Neural progenitor cell (in vitro differentiated cells): Measurements from ENCODE around the gene PCDHA9. TPM values are rescaled to one million over a fixed set of nuclear protein-coding genes. Genes with fewer than 3 reads are reported as not detected.
"Not testable (repeated sequence)": the region's sequence is repeated elsewhere in the genome, so short reads cannot be mapped to it uniquely, and the experiment has no call there.

Source experiments
- DNase-seq: peaks from one replicate; pipeline ENCODE4 v3.0.0-alpha.2; 2016; ENCODE audit warnings: low spot score
- H2AFZ ChIP-seq: fragments of 200-600 bp; sonication (generic); replicated peaks from 2 replicates; pipeline ENCODE4 v1.6.1; 2016; ENCODE audit warnings: antibody characterized with exemption
- H3F3A ChIP-seq: fragments of 200-600 bp; sonication (generic); 2 replicates; pipeline ENCODE4 v1.6.1; 2016; ENCODE audit warnings: antibody characterized with exemption, low read depth
- H3K27ac ChIP-seq: fragments of 200-600 bp; sonication (generic); 2 replicates; pipeline ENCODE4 v1.5.1; 2016; ENCODE audit warnings: mild to moderate bottlenecking
- H3K27me3 ChIP-seq: fragments of 200-600 bp; sonication (generic); 2 replicates; pipeline ENCODE4 v1.6.1; 2016; ENCODE audit warnings: mild to moderate bottlenecking, moderate library complexity
- H3K36me3 ChIP-seq: fragments of 200-600 bp; sonication (generic); 2 replicates; pipeline ENCODE4 v1.5.1; 2016
- H3K4me1 ChIP-seq: fragments of 200-600 bp; sonication (generic); 2 replicates; pipeline ENCODE4 v1.6.1; 2016; ENCODE audit warnings: mixed run types
- H3K4me2 ChIP-seq: fragments of 200-600 bp; sonication (generic); 2 replicates; pipeline ENCODE4 v1.6.1; 2016
- H3K4me3 ChIP-seq: fragments of 200-600 bp; sonication (generic); 2 replicates; pipeline ENCODE4 v1.5.1; 2016
- H3K79me2 ChIP-seq: fragments of 200-600 bp; sonication (generic); 2 replicates; pipeline ENCODE4 v1.6.1; 2016; ENCODE audit warnings: low read depth
- H3K9ac ChIP-seq: fragments of 200-600 bp; sonication (generic); 2 replicates; pipeline ENCODE4 v1.6.1; 2016
- H3K9me3 ChIP-seq: fragments of 200-600 bp; sonication (generic); 2 replicates; pipeline ENCODE4 v1.5.1; 2016; ENCODE audit warnings: low read depth
- H4K20me1 ChIP-seq: fragments of 200-600 bp; sonication (generic); 2 replicates; pipeline ENCODE4 v1.6.1; 2016; ENCODE audit warnings: low read depth
- H3K27ac Mint-ChIP-seq: 3 replicates; pipeline ENCODE4 v1.8.0; 2021; ENCODE audit warnings: mixed read lengths
- H3K27me3 Mint-ChIP-seq: 2 replicates; pipeline ENCODE4 v1.8.0; 2022; ENCODE audit warnings: low read depth, mild to moderate bottlenecking, inconsistent platforms, moderate library complexity, mixed read lengths; ENCODE audit not compliant: insufficient read depth
- H3K36me3 Mint-ChIP-seq: 3 replicates; pipeline ENCODE4 v1.8.0; 2021; ENCODE audit warnings: mixed read lengths
- H3K4me1 Mint-ChIP-seq: 3 replicates; pipeline ENCODE4 v1.8.0; 2021; ENCODE audit warnings: mixed read lengths
- H3K4me3 Mint-ChIP-seq: 3 replicates; pipeline ENCODE4 v1.8.0; 2021; ENCODE audit warnings: mild to moderate bottlenecking, moderate library complexity, mixed read lengths
- H3K9me3 Mint-ChIP-seq: 3 replicates; pipeline ENCODE4 v1.8.0; 2020; ENCODE audit warnings: mixed read lengths
- CTCF ChIP-seq: fragments of 200-600 bp; sonication (generic); IDR thresholded peaks from 2 replicates; pipeline ENCODE4 v1.5.1; 2017; ENCODE audit warnings: antibody characterized with exemption, mild to moderate bottlenecking
- EZH2 ChIP-seq: fragments of 200-600 bp; sonication (generic); IDR thresholded peaks from 2 replicates; pipeline ENCODE4 v1.6.1; 2017; ENCODE audit warnings: antibody characterized with exemption, mild to moderate bottlenecking, moderate library complexity
- EZH2phosphoT487 ChIP-seq: fragments of 200-600 bp; sonication (generic); IDR thresholded peaks from 2 replicates; pipeline ENCODE4 v1.6.1; 2017; ENCODE audit warnings: antibody characterized with exemption
- total RNA-seq: library from RNA; depleted of rRNA; stranded (reverse); fragments of >200 nt; gene quantifications from 2 replicates; pipeline ENCODE4 v1.2.3, GENCODE V29; 2015; ENCODE audit warnings: low replicate concordance

PCDHA9 gene
- total RNA-seq, 1 donor from 2014 or later: 2.0 TPM

GRCh38 chr5:140808889-140809291, 39.3 kb upstream of the PCDHA9 start:
- no peaks in the 10 kb centered on the region for H3F3A ChIP-seq
- no peak overlapping the region for H3K4me3 ChIP-seq
- no peak overlapping the region for H3K4me2 ChIP-seq
- Mint-ChIP-seq H3K9me3 (peaks cover 51% of the 10 kb centered on the region), H3K4me3 (no peak overlapping the region), H3K36me3 (peaks cover 38% of the 10 kb centered on the region), H3K27ac (no peak overlapping the region), H3K4me1 (peaks cover 13% of the 10 kb centered on the region), H3K27me3 (peaks cover 4% of the 10 kb centered on the region)
- H3K9ac ChIP-seq: no peak overlapping the region
- peaks cover 12% of the 10 kb centered on the region for H3K36me3 ChIP-seq
- no peak for TF ChIP-seq EZH2
- TF ChIP-seq CTCF: no peak
- no peak for DNase-seq
- H3K79me2 ChIP-seq: peaks cover 4% of the 10 kb centered on the region
- H3K27me3 ChIP-seq: no peaks in the 10 kb centered on the region
- no peak overlapping the region for H2AFZ ChIP-seq
- no peaks in the 10 kb centered on the region for H3K9me3 ChIP-seq
- H3K4me1 ChIP-seq: peaks cover 12% of the 10 kb centered on the region
- no peaks in the 10 kb centered on the region for H4K20me1 ChIP-seq
- H3K27ac ChIP-seq: no peak overlapping the region

DNA sequence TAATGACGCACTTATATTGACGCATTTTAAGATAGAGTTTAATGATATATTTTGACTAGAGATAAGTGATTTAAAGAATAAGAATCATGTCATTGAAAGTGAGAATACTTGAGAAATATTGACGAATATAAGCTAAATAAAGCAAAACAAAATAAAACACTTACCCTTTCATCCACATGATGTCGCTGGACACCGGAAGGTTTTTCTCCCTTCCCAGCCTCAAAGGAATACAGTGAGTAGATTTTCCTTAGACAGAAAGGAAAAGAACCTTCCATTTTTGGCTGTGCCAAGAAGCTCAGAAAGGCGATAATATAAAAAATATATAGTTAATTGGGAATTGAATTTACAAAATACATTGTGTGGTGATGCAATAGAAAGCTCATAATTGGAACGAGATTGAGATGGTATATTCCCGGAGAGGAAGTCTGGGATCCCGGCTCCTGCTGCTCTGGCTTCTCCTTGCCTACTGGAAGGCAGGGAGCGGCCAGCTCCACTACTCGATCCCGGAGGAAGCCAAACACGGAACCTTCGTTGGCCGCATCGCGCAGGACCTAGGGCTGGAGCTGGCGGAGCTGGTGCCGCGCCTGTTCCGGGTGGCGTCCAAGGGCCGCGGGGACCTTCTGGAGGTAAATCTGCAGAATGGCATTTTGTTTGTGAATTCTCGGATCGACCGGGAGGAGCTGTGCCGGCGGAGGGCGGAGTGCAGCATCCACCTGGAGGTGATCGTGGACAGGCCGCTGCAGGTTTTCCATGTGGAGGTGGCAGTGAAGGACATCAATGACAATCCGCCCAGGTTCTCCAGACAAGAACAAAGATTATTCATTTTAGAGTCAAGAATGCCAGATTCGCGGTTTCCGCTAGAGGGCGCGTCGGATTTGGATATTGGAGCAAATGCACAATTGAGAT, 26.6 kb upstream of the PCDHA9 start, which contains the start of gene PCDHA5:
Gene PCDHA5, plus strand, starts transcription at position 239 of the 906 bp plus-strand sequence.
- Histone ChIP-seq H3K9ac (no peak within 1 kb of the TSS), H3F3A (no peaks in the 10 kb centered on the region), H3K4me3 (no peak within 1 kb of the TSS), H4K20me1 (no peaks in the 10 kb centered on the region), H3K27me3 (no peaks in the 10 kb centered on the region), H3K27ac (no peak within 1 kb of the TSS), H2AFZ (no peak within 1 kb of the TSS), H3K4me1 (no peaks in the 10 kb centered on the region), H3K9me3 (no peaks in the 10 kb centered on the region), H3K4me2 (no peak within 1 kb of the TSS), H3K36me3 (no peaks in the 10 kb centered on the region), H3K79me2 (no peaks in the 10 kb centered on the region)
- Mint-ChIP-seq H3K27me3 (no peaks in the 10 kb centered on the region), H3K4me1 (no peaks in the 10 kb centered on the region), H3K36me3 (peaks cover 31% of the 10 kb centered on the region), H3K4me3 (no peak within 1 kb of the TSS), H3K9me3 (peaks cover 26% of the 10 kb centered on the region), H3K27ac (no peak within 1 kb of the TSS)
- DNase-seq: no peak
- TF ChIP-seq EZH2phosphoT487: no peak
- TF ChIP-seq CTCF: no peak
- TF ChIP-seq EZH2: no peak

- Mint-ChIP-seq H3K4me1 (no peaks in the 10 kb centered on the region), H3K9me3 (peaks cover 29% of the 10 kb centered on the region), H3K4me3 (no peak overlapping the region), H3K36me3 (peaks cover 33% of the 10 kb centered on the region), H3K27me3 (no peaks in the 10 kb centered on the region), H3K27ac (no peak overlapping the region)
- no peak overlapping the region for H3K4me3 ChIP-seq
- H3K4me2 ChIP-seq: no peak overlapping the region
- no peaks in the 10 kb centered on the region for H4K20me1 ChIP-seq
- no peak for TF ChIP-seq CTCF
- TF ChIP-seq EZH2phosphoT487: no peak
- no peak for TF ChIP-seq EZH2
- no peaks in the 10 kb centered on the region for H3K9me3 ChIP-seq
- H3K27me3 ChIP-seq: no peaks in the 10 kb centered on the region
- H3K36me3 ChIP-seq: no peaks in the 10 kb centered on the region
- H3K9ac ChIP-seq: no peak overlapping the region
- H3K4me1 ChIP-seq: no peaks in the 10 kb centered on the region
- no peaks in the 10 kb centered on the region for H3K79me2 ChIP-seq
- no peak for DNase-seq
- no peak overlapping the region for H3K27ac ChIP-seq
- H2AFZ ChIP-seq: no peak overlapping the region
- no peaks in the 10 kb centered on the region for H3F3A ChIP-seq
These were observed 25.9 kb upstream of the PCDHA9 start for GRCh38 chr5:140822281-140822629.

- H3K36me3 ChIP-seq, H3K9me3 ChIP-seq, H3K4me2 ChIP-seq, H3K4me1 Mint-ChIP-seq, H3K27me3 ChIP-seq, H3K9ac ChIP-seq, H3K4me3 Mint-ChIP-seq, H3F3A ChIP-seq, H3K27ac ChIP-seq, H3K4me1 ChIP-seq, H2AFZ ChIP-seq, H3K27ac Mint-ChIP-seq, H3K27me3 Mint-ChIP-seq, DNase-seq, H3K79me2 ChIP-seq, H4K20me1 ChIP-seq, H3K4me3 ChIP-seq: not testable (repeated sequence)
- H3K9me3 Mint-ChIP-seq: peaks cover 30% of the 10 kb centered on the region
- H3K36me3 Mint-ChIP-seq: peaks cover 31% of the 10 kb centered on the region
These were observed 25.2 kb upstream of the PCDHA9 start for GRCh38 chr5:140822969-140823368.
